Measurements from ENCODE around the gene HCLS1.

The HCLS1 gene

GRCh38 chr3:121658716-121659435 lies 1.8 kb downstream of the HCLS1 start:
- DNase-seq (ENCODE audit: low read depth, low spot score): no peak

- DNase-seq (ENCODE audit: low read depth, low spot score): no peak
Measured at GRCh38 chr3:121654493-121655385, 6.0 kb downstream of the HCLS1 start.

- no peak for DNase-seq (ENCODE audit: low read depth, low spot score)
Measured at GRCh38 chr3:121651684-121652083, 9.0 kb downstream of the HCLS1 start.

GRCh38 chr3:121649645-121650044 lies 11.1 kb downstream of the HCLS1 start:
- no peak for DNase-seq (ENCODE audit: low read depth, low spot score)

GRCh38 chr3:121648219-121648958 lies 12.3 kb downstream of the HCLS1 start:
- peak; percentile 17 for DNase-seq (ENCODE audit: low read depth, low spot score)

GRCh38 chr3:121645054-121645453 lies 15.6 kb downstream of the HCLS1 start:
- no peak for DNase-seq (ENCODE audit: low read depth, low spot score)

- no peak for DNase-seq (ENCODE audit: low read depth, low spot score)
Measured at GRCh38 chr3:121642601-121643314, 17.9 kb downstream of the HCLS1 start.

- no peak for DNase-seq (ENCODE audit: low read depth, low spot score)
Measured at GRCh38 chr3:121641127-121641526, 19.6 kb downstream of the HCLS1 start.

- no peak for DNase-seq (ENCODE audit: low read depth, low spot score)
Measured at GRCh38 chr3:121637922-121638321, 22.8 kb downstream of the HCLS1 start.

GRCh38 chr3:121630355-121630754 lies 30.3 kb downstream of the HCLS1 start:
- no peak for DNase-seq (ENCODE audit: low read depth, low spot score)

- DNase-seq (ENCODE audit: low read depth, low spot score): no peak
Measured at GRCh38 chr3:121629601-121630000, 31.1 kb downstream of the HCLS1 start.

- no peak for DNase-seq (ENCODE audit: low read depth, low spot score)
Measured at GRCh38 chr3:121627622-121628021, 33.1 kb downstream of the HCLS1 start.

- no peak for DNase-seq (ENCODE audit: low read depth, low spot score)
Measured at GRCh38 chr3:121627211-121627610, 33.5 kb downstream of the HCLS1 start.

GRCh38 chr3:121626495-121626894 lies 34.2 kb downstream of the HCLS1 start:
- no peak for DNase-seq (ENCODE audit: low read depth, low spot score)

GRCh38 chr3:121624147-121624899 lies 36.4 kb downstream of the HCLS1 start:
- DNase-seq (ENCODE audit: low read depth, low spot score): no peak

- DNase-seq (ENCODE audit: low read depth, low spot score): no peak
Measured at GRCh38 chr3:121621491-121621890, 39.2 kb downstream of the HCLS1 start.

GRCh38 chr3:121619691-121620090 lies 41.0 kb downstream of the HCLS1 start:
- DNase-seq (ENCODE audit: low read depth, low spot score): no peak

- DNase-seq (ENCODE audit: low read depth, low spot score): no peak
Measured at GRCh38 chr3:121606106-121606505, 54.6 kb downstream of the HCLS1 start.

- DNase-seq (ENCODE audit: low read depth, low spot score): no peak
Measured at GRCh38 chr3:121604759-121605158, 55.9 kb downstream of the HCLS1 start.

- DNase-seq (ENCODE audit: low read depth, low spot score): no peak
Measured at GRCh38 chr3:121601212-121601812, 59.4 kb downstream of the HCLS1 start.

Measured in astrocyte of the hippocampus (primary cell).